Ovary (tissue), 9 donors: ENCODE measurements around the gene RDH11. TPM values are rescaled to one million over a fixed set of nuclear protein-coding genes. Genes with fewer than 3 reads are reported as not detected.

Source experiments
- DNase-seq, 5 donors: peaks; one replicate each; pipeline ENCODE4 v3.0.0-alpha.2; 2019 to 2020
- H3K27ac ChIP-seq, 2 donors: fragments of 200-600 bp; one replicate each; pipeline versions ENCODE4 v1.5.1 to v1.8.0; 2019 to 2022
- H3K27me3 ChIP-seq: fragments of 200-600 bp; one replicate; pipeline ENCODE4 v1.8.0; 2022
- H3K36me3 ChIP-seq: fragments of 200-600 bp; sonication (generic); one replicate; pipeline ENCODE4 v1.5.1; 2019
- H3K4me1 ChIP-seq: one replicate; pipeline ENCODE4 v1.8.1; 2013; ENCODE audit warnings: mild to moderate bottlenecking, moderate library complexity; ENCODE audit not compliant: insufficient read depth
- H3K4me3 ChIP-seq: fragments of 200-600 bp; sonication (generic); one replicate; pipeline ENCODE4 v1.5.1; 2017
- H3K9me3 ChIP-seq, 2 donors: fragments of 200-600 bp in 1 of 2; sonication (generic) in 1 of 2; one replicate each; pipeline versions ENCODE4 v1.5.1 to v1.8.1; 2013 to 2019; ENCODE audit warnings: mild to moderate bottlenecking in 1 of 2, moderate library complexity in 1 of 2
- CTCF ChIP-seq, 3 donors: fragments of 450-650 bp in 2 of 3; fragments of 200-600 bp in 1 of 3; IDR thresholded peaks; one replicate each; pipeline versions ENCODE4 v1.5.1 to v1.8.0; 2016 to 2022; ENCODE audit warnings: antibody characterized with exemption in 3 of 3, mild to moderate bottlenecking in 1 of 3
- EP300 ChIP-seq: sonication (generic); formaldehyde crosslinking; IDR thresholded peaks from one replicate; pipeline ENCODE4 v1.6.1; 2017; ENCODE audit warnings: antibody characterized with exemption
- POLR2A ChIP-seq: fragments of 450-650 bp; IDR thresholded peaks from one replicate; pipeline ENCODE4 v1.6.1; 2017; ENCODE audit warnings: antibody characterized with exemption, mild to moderate bottlenecking, moderate library complexity
- WGBS, 3 donors: extraction: QIAGEN DNeasy Blood & Tissue Kit in 1 of 3; methylation state at CpG; one replicate each; pipeline versions ENCODE4 v1.1.5 to v1.1.7; 2013 to 2017; 5-methylcytosine and 5-hydroxymethylcytosine counted together
- intact Hi-C, 4 donors: fragments of 100-400 bp; cut with DNase I; formaldehyde crosslinking; loops; one replicate each; pipeline versions ENCODE4 v1.11.0 to v1.15.1; 2022 to 2023
- polyA plus RNA-seq, 2 donors: library from polyadenylated mRNA; stranded (reverse); fragments of 200-250 nt in 1 of 2; fragments of 350-450 nt in 1 of 2; fragmentation: Illumina TruSeq in 1 of 2; extraction: RNeasy Lipid Tissue Mini Kit (QIAGEN cat#74804) in 1 of 2; gene quantifications; one replicate each; pipeline ENCODE4 v1.2.3, GENCODE V29; 2013 to 2014
- total RNA-seq, 7 donors: library from RNA; depleted of rRNA in 2 of 7; stranded (reverse); fragments of >200 nt in 2 of 7; fragmentation: NEBNext Ultra II Directional in 3 of 7; extraction: Animal tissue kit (Norgen Biotek cat#: 25700) in 3 of 7; gene quantifications; one replicate each; pipeline versions ENCODE4 v1.1.0 to v1.2.4, GENCODE V29; 2016 to 2023
- donor health status: DM: no; HTN: no; CAD: no; lungs with moderate emphysema.
- donor health status: DM: no; HTN: no; CAD: no.
- donor health status: Bipolar disorder and iron deficiency.
- donor health status: DM: yes; HTN: yes; CAD: no.
- donor health status: DM: no; HTN: no; CAD: no.
- donor health status: DM: yes; HTN: yes; CAD: no.

Gene RDH11
- total and polyA plus RNA-seq, 9 donors, result 30.3 to 90.0 (median 36.6) TPM

DNA sequence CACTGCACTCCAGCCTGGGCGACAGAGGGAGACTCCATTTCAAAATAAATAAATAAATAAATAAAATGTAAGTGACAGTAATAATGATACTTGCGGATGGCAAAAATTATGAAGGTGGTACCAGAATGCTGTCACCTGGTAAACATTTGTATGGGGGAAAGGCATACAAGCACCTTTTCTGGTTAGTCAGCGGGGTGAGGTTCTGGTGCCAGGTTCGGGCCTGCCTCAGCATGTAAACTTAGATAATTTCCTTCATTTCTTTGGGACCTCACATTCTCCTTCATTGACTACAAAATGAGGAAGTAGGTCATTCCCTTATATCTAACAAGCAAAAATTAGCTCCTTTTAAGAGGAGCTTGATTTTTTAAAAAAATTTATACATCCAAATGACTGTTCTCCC lies 31.9 kb downstream of the RDH11 start:
- no peaks in the 10 kb centered on the region for H3K27me3 ChIP-seq
- H3K27ac ChIP-seq, result no peak overlapping the region
- 94 to 97% (median 96%) methylated on average over 4 of the region's 4 CpGs for WGBS, 3 donors
- intact Hi-C loops, result no loop called here
- no peaks in the 10 kb centered on the region for H3K9me3 ChIP-seq
- no peaks in the 10 kb centered on the region for H3K4me1 ChIP-seq
- TF ChIP-seq EP300 (no peak), CTCF (IDR thresholded peaks at IDR 0.05) (no peak), POLR2A (no peak)
- H3K4me3 ChIP-seq, result no peak overlapping the region
- no peak for DNase-seq
- no peaks in the 10 kb centered on the region for H3K36me3 ChIP-seq

DNA sequence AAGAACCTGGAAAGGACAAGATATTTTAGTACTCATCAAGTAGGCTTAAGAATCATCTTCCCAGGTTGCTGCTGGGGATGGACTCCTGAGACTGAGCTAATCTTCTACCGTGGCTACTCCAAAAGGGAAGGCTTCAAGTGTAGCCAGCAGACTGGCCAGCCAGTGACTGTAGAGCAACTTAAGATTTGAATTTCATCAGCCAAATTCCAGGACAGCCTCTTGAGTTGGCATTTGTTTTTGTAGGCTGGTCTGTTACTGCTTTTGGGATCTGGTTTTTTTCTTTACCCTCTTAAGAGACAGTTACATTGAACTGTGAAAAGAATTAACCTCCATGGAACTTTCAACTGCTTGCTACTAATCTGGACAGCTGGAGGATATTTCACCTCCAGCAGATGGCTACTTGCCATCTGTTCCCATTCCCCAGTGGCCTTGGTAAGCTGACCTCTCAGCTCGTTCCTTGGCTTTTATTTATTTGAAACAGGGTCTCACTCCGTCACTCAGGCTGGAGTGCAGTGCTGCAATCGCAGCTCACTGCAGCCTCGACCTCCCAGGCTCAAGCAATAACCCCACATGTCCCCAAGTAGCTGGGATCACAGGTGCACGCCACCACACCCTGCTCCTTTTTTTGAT lies 41.8 kb downstream of the RDH11 start:
- no peaks in the 10 kb centered on the region for H3K9me3 ChIP-seq
- TF ChIP-seq CTCF (IDR thresholded peaks at IDR 0.05), result no peak
- TF ChIP-seq POLR2A, result no peak
- TF ChIP-seq EP300, result no peak
- no peak overlapping the region for H3K27ac ChIP-seq
- intact Hi-C loops, result no loop called here
- H3K4me3 ChIP-seq, result no peak overlapping the region
- no peak for DNase-seq
- H3K4me1 ChIP-seq, result no peaks in the 10 kb centered on the region
- H3K36me3 ChIP-seq, result no peaks in the 10 kb centered on the region
- WGBS, 3 donors, result 50 to 66% (median 57%) methylated on average over 6 of the region's 6 CpGs
- no peaks in the 10 kb centered on the region for H3K27me3 ChIP-seq

DNA sequence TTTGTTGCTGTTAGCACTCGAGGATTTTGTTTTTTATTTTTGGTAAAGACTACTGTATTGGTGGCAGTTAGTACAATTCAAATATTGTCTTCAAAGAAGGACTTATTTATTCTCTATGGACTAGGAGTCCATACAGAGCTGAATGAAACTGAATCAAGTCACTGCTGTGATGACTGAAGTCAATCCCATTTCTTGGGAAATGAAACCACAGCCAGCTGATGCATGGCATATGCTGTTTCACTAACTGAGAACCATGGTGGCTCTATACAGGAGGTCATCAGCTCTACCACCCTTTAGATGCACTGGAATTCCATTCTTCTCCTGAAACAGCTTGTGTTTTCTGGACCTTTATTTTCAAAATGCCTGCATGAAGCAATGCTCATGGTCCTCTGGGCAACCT lies 43.4 kb downstream of the RDH11 start:
- H3K27ac ChIP-seq, result no peak overlapping the region
- no peaks in the 10 kb centered on the region for H3K4me1 ChIP-seq
- H3K36me3 ChIP-seq, result no peaks in the 10 kb centered on the region
- intact Hi-C loops, result no loop called here
- no peaks in the 10 kb centered on the region for H3K9me3 ChIP-seq
- H3K27me3 ChIP-seq, result no peaks in the 10 kb centered on the region
- TF ChIP-seq POLR2A (no peak), CTCF (IDR thresholded peaks at IDR 0.05) (no peak), EP300 (no peak)
- WGBS, 3 donors, result 40 to 70% (median 41%) methylated on average over 1 of the region's 1 CpG
- H3K4me3 ChIP-seq, result no peak overlapping the region
- DNase-seq, result no peak

GRCh38 chr14:67650694-67651093 lies 44.9 kb downstream of the RDH11 start:
- intact Hi-C loops, result no loop called here
- no peak overlapping the region for H3K27ac ChIP-seq
- H3K4me3 ChIP-seq, result no peak overlapping the region
- H3K4me1 ChIP-seq, result no peaks in the 10 kb centered on the region
- WGBS, 3 donors, result 65 to 88% (median 70%) methylated on average over 2 of the region's 2 CpGs
- no peak for DNase-seq
- no peak for TF ChIP-seq POLR2A
- TF ChIP-seq EP300, result no peak
- no peak for TF ChIP-seq CTCF (IDR thresholded peaks at IDR 0.05)
- H3K36me3 ChIP-seq, result no peaks in the 10 kb centered on the region
- no peaks in the 10 kb centered on the region for H3K9me3 ChIP-seq
- H3K27me3 ChIP-seq, result no peaks in the 10 kb centered on the region
